WTC11 (cell line): ENCODE results near the gene MEIOSIN. TPM values are rescaled to one million over a fixed set of nuclear protein-coding genes. Genes with fewer than 3 reads are reported as not detected.

Source experiments
- ATAC-seq: fragments of 200-7000 bp; cut with Tn5 transposase; 2 replicates; pipeline ENCODE4 v1.10.0; 2021; ENCODE audit warnings: mild to moderate bottlenecking, moderate library complexity
- CTCF ChIA-PET: fragments of 300-600 bp; sonication (Branson Sonifier 250); formaldehyde crosslinking; loops from one replicate; lab custom pipeline; 2021; ENCODE audit warnings: antibody characterized with exemption; lab: Charles Lee
- POLR2A ChIA-PET: fragments of 350-600 bp; sonication (Branson Sonifier 250); formaldehyde crosslinking; loops from one replicate; lab custom pipeline; 2021; ENCODE audit warnings: antibody characterized with exemption; lab: Charles Lee
- DNase-seq: peaks from one replicate; pipeline ENCODE4 v3.0.0; 2021; ENCODE audit warnings: low spot score
- H3K27ac Mint-ChIP-seq: 2 replicates; pipeline ENCODE4 v1.8.0; 2021; ENCODE audit warnings: mixed read lengths
- H3K27me3 Mint-ChIP-seq: 2 replicates; pipeline ENCODE4 v1.8.0; 2021; ENCODE audit warnings: low read depth, mild to moderate bottlenecking, moderate library complexity, mixed read lengths
- H3K36me3 Mint-ChIP-seq: 2 replicates; pipeline ENCODE4 v1.8.0; 2021; ENCODE audit warnings: mixed read lengths
- H3K4me1 Mint-ChIP-seq: 2 replicates; pipeline ENCODE4 v1.8.0; 2022; ENCODE audit warnings: mixed read lengths
- H3K4me3 Mint-ChIP-seq: 2 replicates; pipeline ENCODE4 v1.8.0; 2021; ENCODE audit warnings: mild to moderate bottlenecking, moderate library complexity, mixed read lengths
- H3K9me3 Mint-ChIP-seq: 2 replicates; pipeline ENCODE4 v1.8.0; 2021; ENCODE audit warnings: mixed read lengths
- ARID4B ChIP-seq: sonication (generic); formaldehyde crosslinking; IDR thresholded peaks from 2 replicates; pipeline ENCODE4 v1.8.0; 2023; ENCODE audit warnings: missing genetic modification reagents, mild to moderate bottlenecking, borderline replicate concordance
- ATF2 ChIP-seq: sonication (generic); formaldehyde crosslinking; IDR thresholded peaks from 2 replicates; pipeline ENCODE4 v1.8.1; 2022; ENCODE audit warnings: low read depth, missing genetic modification reagents, borderline replicate concordance
- ATF3 ChIP-seq: sonication (generic); formaldehyde crosslinking; conservative IDR thresholded peaks from 2 replicates; pipeline ENCODE4 v1.8.1; 2022; ENCODE audit warnings: mild to moderate bottlenecking, missing genetic modification reagents
- ATF6 ChIP-seq: sonication (generic); formaldehyde crosslinking; IDR thresholded peaks from 2 replicates; pipeline ENCODE4 v1.8.1; 2023; ENCODE audit warnings: mild to moderate bottlenecking, missing genetic modification reagents
- CBFB ChIP-seq: sonication (generic); formaldehyde crosslinking; IDR thresholded peaks from 2 replicates; pipeline ENCODE4 v1.8.1; 2022; ENCODE audit warnings: mild to moderate bottlenecking, low read depth, missing genetic modification reagents
- EMX1 ChIP-seq: fragments of 250-450 bp; sonication (Bioruptor Pico); IDR thresholded peaks from 2 replicates; pipeline ENCODE4 v1.8.0; 2021; ENCODE audit warnings: mild to moderate bottlenecking
- ESRRA ChIP-seq: sonication (generic); formaldehyde crosslinking; IDR thresholded peaks from 2 replicates; pipeline ENCODE4 v1.8.1; 2022; ENCODE audit warnings: mild to moderate bottlenecking, missing genetic modification reagents, borderline replicate concordance
- FOXP1 ChIP-seq: sonication (generic); formaldehyde crosslinking; IDR thresholded peaks from 2 replicates; pipeline ENCODE4 v1.8.0; 2022; ENCODE audit warnings: missing genetic modification reagents, mild to moderate bottlenecking, moderate library complexity, borderline replicate concordance
- GABPB1 ChIP-seq: sonication (generic); formaldehyde crosslinking; IDR thresholded peaks from 2 replicates; pipeline ENCODE4 v1.8.1; 2023; ENCODE audit warnings: mild to moderate bottlenecking, missing genetic modification reagents
- JAZF1 ChIP-seq: fragments of 250-450 bp; sonication (Bioruptor Pico); IDR thresholded peaks from 2 replicates; pipeline ENCODE4 v1.9.0; 2021; ENCODE audit warnings: moderate library complexity, mild to moderate bottlenecking, inconsistent platforms
- MXD4 ChIP-seq: fragments of 250-450 bp; sonication (Bioruptor Pico); IDR thresholded peaks from 2 replicates; pipeline ENCODE4 v1.8.0; 2021; ENCODE audit warnings: mild to moderate bottlenecking, moderate library complexity, borderline replicate concordance
- RORB ChIP-seq: fragments of 250-450 bp; sonication (Bioruptor Pico); IDR thresholded peaks from 2 replicates; pipeline ENCODE4 v1.9.0; 2021; ENCODE audit warnings: mild to moderate bottlenecking
- SMAD4 ChIP-seq: sonication (generic); formaldehyde crosslinking; IDR thresholded peaks from 2 replicates; pipeline ENCODE4 v1.8.0; 2022; ENCODE audit warnings: mild to moderate bottlenecking, missing genetic modification reagents
- TCF7 ChIP-seq: sonication (generic); formaldehyde crosslinking; IDR thresholded peaks from 2 replicates; pipeline ENCODE4 v1.8.0; 2022; ENCODE audit warnings: mild to moderate bottlenecking, low read depth, missing genetic modification reagents, moderate library complexity
- ZNF219 ChIP-seq: sonication (generic); formaldehyde crosslinking; IDR thresholded peaks from 2 replicates; pipeline ENCODE4 v1.8.0; 2023; ENCODE audit warnings: missing genetic modification reagents, mild to moderate bottlenecking, borderline replicate concordance
- ZNF416 ChIP-seq: fragments of 250-450 bp; sonication (Bioruptor Pico); IDR thresholded peaks from 2 replicates; pipeline ENCODE4 v1.9.0; 2021; ENCODE audit warnings: mild to moderate bottlenecking, inconsistent platforms
- ZNF671 ChIP-seq: fragments of 250-450 bp; sonication (Bioruptor Pico); IDR thresholded peaks from 2 replicates; pipeline ENCODE4 v1.8.0; 2021; ENCODE audit warnings: mild to moderate bottlenecking
- total RNA-seq: library from RNA; stranded (reverse); gene quantifications from 3 replicates; pipeline ENCODE4 v1.2.3, GENCODE V29; 2021
- TF ChIP-seq, protein P1 (sequence below): sonication (generic); formaldehyde crosslinking; IDR thresholded peaks from 2 replicates; pipeline ENCODE4 v1.8.1; 2022; ENCODE audit warnings: missing genetic modification reagents, borderline replicate concordance
- TF ChIP-seq, protein P2 (sequence below): sonication (generic); formaldehyde crosslinking; IDR thresholded peaks from 2 replicates; pipeline ENCODE4 v1.8.1; 2023; ENCODE audit warnings: mild to moderate bottlenecking, missing genetic modification reagents
- TF ChIP-seq, protein P3 (sequence below): sonication (generic); formaldehyde crosslinking; IDR thresholded peaks from 2 replicates; pipeline ENCODE4 v1.8.0; 2022; ENCODE audit warnings: missing genetic modification reagents

The MEIOSIN gene
- total RNA-seq, 1 experiment from 2014 or later: not detected

- TF ChIP-seq JAZF1 (CRISPR knock-in tag) (no peak), RORB (no peak), TCF7 (no peak), ATF2 (no peak)
- TF ChIP-seq, protein P1, sequence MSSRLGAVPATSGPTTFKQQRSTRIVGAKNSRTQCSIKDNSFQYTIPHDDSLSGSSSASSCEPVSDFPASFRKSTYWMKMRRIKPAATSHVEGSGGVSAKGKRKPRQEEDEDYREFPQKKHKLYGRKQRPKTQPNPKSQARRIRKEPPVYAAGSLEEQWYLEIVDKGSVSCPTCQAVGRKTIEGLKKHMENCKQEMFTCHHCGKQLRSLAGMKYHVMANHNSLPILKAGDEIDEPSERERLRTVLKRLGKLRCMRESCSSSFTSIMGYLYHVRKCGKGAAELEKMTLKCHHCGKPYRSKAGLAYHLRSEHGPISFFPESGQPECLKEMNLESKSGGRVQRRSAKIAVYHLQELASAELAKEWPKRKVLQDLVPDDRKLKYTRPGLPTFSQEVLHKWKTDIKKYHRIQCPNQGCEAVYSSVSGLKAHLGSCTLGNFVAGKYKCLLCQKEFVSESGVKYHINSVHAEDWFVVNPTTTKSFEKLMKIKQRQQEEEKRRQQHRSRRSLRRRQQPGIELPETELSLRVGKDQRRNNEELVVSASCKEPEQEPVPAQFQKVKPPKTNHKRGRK (CRISPR knock-in tag): no peak
Observed at GRCh38 chr19:45768655-45768983, 35.4 kb downstream of the MEIOSIN start (continued).

- ATAC-seq: peak; percentile 62
- CTCF ChIA-PET: interaction anchor here (0.5 to 5.6 kb wide), 45 partner anchors 9 to 999 kb away, joined by 3 to 175 read pairs (median 6); partner anchors contain the start of genes DMPK, DMWD, FBXO46 and FOXA3
- H3K36me3 Mint-ChIP-seq: no peaks in the 10 kb centered on the region
- peaks cover 23% of the 10 kb centered on the region for H3K4me1 Mint-ChIP-seq
- H3K4me3 Mint-ChIP-seq: peak within 1 kb of the TSS; percentile 97
- H3K27me3 Mint-ChIP-seq: peaks cover 2% of the 10 kb centered on the region; the same call in 1 of the 2 replicates
- POLR2A ChIA-PET: interaction anchor here (0.5 to 4.8 kb wide), 34 partner anchors 8 to 945 kb away, joined by 3 to 115 read pairs (median 4); partner anchors contain the start of genes BLOC1S3, DMPK, DMWD and FBXO46
- peak; percentile 99 for DNase-seq
- H3K9me3 Mint-ChIP-seq: no peaks in the 10 kb centered on the region
- H3K27ac Mint-ChIP-seq: peak within 1 kb of the TSS; percentile 100
- 0 out of 2 replicates have a peak, but pooled peaks have one; percentile 41 for TF ChIP-seq CBFB (CRISPR knock-in tag)
- TF ChIP-seq SMAD4 (CRISPR knock-in tag): no peak
- TF ChIP-seq ESRRA (CRISPR knock-in tag): no peak
- TF ChIP-seq, protein P2, sequence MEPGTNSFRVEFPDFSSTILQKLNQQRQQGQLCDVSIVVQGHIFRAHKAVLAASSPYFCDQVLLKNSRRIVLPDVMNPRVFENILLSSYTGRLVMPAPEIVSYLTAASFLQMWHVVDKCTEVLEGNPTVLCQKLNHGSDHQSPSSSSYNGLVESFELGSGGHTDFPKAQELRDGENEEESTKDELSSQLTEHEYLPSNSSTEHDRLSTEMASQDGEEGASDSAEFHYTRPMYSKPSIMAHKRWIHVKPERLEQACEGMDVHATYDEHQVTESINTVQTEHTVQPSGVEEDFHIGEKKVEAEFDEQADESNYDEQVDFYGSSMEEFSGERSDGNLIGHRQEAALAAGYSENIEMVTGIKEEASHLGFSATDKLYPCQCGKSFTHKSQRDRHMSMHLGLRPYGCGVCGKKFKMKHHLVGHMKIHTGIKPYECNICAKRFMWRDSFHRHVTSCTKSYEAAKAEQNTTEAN (CRISPR knock-in tag): no peak
- no peak for TF ChIP-seq EMX1 (CRISPR knock-in tag)
- no peak for TF ChIP-seq MXD4 (CRISPR knock-in tag)
- TF ChIP-seq ATF6 (CRISPR knock-in tag): no peak
- no peak for TF ChIP-seq RORB
- no peak for TF ChIP-seq ATF3 (CRISPR knock-in tag)
- TF ChIP-seq ZNF219 (CRISPR knock-in tag): no peak
- TF ChIP-seq GABPB1: peak; percentile 87
- peak; percentile 63; the same call in 1 of the 2 replicates for TF ChIP-seq ARID4B (CRISPR knock-in tag)
- TF ChIP-seq ZNF416 (CRISPR knock-in tag): no peak
- TF ChIP-seq TCF7: no peak
- TF ChIP-seq FOXP1 (CRISPR knock-in tag): peak; percentile 67; the same call in 1 of the 2 replicates
- TF ChIP-seq, protein P3, sequence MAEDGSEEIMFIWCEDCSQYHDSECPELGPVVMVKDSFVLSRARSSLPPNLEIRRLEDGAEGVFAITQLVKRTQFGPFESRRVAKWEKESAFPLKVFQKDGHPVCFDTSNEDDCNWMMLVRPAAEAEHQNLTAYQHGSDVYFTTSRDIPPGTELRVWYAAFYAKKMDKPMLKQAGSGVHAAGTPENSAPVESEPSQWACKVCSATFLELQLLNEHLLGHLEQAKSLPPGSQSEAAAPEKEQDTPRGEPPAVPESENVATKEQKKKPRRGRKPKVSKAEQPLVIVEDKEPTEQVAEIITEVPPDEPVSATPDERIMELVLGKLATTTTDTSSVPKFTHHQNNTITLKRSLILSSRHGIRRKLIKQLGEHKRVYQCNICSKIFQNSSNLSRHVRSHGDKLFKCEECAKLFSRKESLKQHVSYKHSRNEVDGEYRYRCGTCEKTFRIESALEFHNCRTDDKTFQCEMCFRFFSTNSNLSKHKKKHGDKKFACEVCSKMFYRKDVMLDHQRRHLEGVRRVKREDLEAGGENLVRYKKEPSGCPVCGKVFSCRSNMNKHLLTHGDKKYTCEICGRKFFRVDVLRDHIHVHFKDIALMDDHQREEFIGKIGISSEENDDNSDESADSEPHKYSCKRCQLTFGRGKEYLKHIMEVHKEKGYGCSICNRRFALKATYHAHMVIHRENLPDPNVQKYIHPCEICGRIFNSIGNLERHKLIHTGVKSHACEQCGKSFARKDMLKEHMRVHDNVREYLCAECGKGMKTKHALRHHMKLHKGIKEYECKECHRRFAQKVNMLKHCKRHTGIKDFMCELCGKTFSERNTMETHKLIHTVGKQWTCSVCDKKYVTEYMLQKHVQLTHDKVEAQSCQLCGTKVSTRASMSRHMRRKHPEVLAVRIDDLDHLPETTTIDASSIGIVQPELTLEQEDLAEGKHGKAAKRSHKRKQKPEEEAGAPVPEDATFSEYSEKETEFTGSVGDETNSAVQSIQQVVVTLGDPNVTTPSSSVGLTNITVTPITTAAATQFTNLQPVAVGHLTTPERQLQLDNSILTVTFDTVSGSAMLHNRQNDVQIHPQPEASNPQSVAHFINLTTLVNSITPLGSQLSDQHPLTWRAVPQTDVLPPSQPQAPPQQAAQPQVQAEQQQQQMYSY (CRISPR knock-in tag): peak; percentile 42; the same call in 1 of the 2 replicates
- 0 out of 2 replicates have a peak, but pooled peaks have one; percentile 51 for TF ChIP-seq ZNF671 (CRISPR knock-in tag)
Observed at GRCh38 chr19:45768984-45769782, 35.9 kb downstream of the MEIOSIN start, which contains the start of gene SIX5. TSS of gene SIX5 (minus strand) at chr19:45769252. CDS start at chr19:45768844, 408 bp downstream.
